GM19240 (cell line): Measurements from ENCODE around the gene MNX1.

Experiments
- DNase-seq: peaks from one replicate; pipeline ENCODE4 v3.0.0; 2011; ENCODE audit warnings: low spot score; ENCODE audit not compliant: insufficient read length

MNX1 gene

DNA sequence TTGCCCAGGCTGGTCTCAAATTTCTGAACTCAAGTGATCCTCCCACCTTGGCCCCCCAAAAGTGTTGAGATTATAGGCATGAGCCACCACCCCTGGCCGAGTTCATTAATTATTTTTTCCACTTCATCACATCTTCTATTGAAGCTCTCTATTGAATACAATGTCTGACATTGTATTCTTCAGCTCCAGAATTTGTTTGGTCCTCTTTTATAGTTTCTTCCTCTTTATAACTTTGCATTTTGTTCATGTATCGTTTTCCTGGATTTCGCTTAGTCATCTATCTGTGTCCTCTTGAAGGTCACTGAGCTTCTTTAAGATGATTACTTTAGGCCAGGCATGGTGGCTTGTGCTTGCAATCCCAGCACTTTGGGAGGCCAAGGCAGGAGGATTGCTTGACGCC is 30.8 kb downstream of the MNX1 start:
- no peak for DNase-seq

DNA sequence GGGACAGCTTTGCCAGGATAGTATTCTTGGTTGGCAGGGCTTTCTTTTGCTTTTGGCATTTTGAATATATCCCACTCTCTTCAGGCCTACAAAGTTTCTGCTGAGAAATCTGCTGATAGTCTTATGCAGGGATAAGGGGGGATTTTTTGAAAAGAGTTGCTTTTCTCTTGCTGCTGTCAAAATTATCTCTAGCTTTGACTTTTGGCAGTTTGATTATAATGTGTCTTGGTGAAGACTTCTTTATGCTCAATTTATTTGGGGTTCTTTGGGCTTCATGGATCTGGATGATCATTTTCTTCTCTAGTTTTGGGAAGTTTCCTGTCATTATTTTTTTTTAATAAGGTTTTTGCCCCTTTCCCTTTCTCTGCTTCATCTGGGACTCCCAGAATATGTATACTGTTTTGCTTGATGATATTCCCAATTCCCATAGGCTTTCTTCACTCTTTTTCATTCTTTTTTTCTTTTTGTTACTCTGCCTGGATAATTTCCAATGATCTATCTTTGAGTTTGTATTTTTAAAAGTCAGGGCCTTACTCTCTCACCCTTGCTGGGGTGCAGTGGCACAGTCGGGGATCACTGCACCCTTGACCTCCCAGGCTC is 31.4 kb downstream of the MNX1 start:
- no peak for DNase-seq

DNA sequence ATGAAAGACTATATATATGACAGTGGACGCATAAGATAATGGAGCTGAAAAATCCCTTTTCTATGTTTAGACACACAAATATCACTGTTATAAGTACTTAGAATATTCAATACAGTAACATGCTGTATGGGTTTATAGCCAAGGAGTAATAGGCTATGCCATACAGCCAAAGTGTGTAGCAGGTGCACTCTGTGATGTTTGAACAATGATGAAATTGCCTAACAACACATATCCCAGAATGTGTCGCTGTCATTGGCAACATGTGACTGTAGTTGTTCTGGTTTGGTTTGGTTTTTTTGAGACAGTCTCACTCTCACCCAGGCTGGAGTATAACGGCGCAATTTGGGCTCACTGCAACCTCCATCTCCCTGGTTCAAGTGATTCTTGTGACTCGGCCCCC is 34.8 kb downstream of the MNX1 start:
- DNase-seq, result no peak

DNA sequence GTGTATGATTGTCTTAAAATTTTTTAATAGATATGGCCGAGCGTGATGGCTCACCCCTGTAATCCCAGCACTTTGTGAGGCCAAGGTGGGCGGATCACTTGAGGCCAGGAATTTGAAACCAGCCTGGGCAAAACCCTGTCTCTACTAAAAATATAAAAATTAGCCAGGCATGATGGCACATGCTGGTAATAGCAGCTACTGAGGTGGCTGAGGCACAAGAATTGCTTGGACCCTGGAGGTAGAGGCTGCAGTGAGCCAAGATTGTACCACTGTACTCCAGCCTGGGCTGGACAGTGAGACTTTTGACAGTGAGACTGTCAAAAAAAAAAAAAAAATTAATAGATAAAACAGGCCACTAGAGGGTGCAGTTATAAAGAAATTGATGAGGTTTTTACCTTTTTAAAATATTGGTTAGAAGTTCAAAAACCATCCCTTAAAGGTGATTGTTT is 40.5 kb downstream of the MNX1 start:
- DNase-seq, result no peak

DNA sequence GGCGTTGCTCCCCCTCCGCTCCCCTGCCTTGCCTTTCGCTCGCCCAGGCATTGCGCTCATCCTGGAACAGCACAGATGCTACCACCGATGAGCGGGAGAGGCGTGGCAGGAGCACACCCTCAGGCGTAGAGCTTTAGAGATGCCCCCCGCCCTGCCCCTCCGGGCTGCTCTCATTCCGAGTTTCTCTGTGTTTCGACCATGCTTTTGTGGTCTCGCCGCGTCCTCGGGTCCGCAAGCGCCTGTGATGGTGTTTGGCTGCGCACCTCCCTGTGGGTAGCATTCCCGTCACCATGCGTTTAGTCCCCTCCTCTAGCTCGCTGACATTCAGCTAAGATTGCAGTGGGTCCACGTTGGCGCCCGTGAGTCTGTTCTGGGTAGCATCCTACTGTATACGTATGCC is 42.3 kb downstream of the MNX1 start:
- DNase-seq, result no peak

DNA sequence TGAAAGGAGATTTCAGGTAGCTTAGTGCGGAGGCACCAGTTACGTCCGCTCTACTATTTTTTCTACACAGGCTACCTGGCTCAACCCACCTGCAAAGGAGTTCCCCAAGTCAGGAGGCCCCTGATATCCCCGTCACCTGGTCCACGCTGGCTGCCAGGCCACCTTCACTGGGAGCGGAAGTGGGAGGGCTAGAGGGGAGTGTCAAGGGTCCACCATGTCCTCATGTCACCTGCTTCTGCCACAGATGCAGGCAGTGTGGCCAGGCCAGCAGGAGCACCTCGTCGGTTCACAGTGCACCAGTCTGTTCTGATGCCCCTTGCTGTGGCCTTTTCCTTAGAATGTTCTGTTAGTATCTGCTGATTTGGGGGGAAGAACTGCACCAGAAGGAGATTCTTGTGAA is 44.1 kb downstream of the MNX1 start:
- no peak for DNase-seq

DNA sequence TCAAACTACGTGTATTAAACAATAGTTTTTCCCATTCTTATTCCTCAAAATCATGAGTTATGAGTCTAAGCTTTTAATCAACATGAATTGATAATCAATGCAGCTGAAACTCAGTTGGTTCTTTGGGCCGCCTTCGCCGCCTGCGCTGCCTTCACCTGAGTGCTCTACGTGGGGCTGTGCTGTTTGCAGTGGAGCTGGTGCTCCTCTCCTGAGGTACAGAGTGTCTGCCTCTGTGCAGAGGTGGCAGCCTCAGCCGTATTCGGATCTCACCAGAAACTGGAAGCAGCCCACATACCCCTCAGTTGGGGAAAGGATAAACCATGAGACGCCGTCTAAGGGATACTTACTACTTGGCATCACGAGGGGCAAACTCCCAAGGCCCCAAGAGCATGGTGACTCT is 45.5 kb downstream of the MNX1 start:
- DNase-seq, result no peak

DNA sequence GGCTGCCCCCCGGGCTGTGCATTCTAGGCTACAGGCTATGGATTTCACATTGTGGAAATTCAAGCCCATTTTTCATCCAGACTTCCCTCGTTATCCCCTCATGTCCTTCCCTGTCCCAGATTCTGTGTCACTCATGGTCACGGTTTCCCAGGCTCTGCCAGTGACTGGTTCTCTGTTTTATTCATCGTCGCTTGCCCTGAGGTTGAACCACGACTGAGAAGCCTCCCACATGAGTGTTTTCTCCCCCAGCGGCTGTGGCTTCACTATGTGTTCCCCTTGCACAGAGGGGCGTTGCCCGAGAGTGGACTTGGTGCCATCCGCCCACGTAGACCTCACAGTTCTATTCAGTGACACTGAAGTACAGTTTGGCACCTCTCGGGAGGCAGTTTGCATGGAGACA is 47.0 kb downstream of the MNX1 start:
- DNase-seq, result no peak

DNA sequence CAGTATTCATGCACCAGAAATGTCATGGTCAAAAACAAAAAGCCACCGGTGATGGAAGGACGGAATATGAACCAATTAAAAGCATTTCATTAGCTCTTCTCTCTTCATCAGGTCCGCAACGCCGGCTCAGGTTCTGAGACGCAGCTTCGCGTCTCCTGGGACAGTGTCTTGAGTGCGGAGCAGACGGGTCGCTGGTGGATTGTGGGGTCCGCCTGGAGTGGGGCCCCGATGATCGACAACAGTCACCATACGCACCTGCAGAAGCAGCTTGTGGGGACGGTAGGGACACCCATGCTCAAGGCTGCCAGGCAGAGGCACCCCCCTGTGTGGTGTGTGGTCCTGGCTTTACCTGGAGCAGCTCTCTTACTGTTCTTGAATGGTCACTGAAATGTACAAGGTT is 47.6 kb downstream of the MNX1 start:
- no peak for DNase-seq

DNA sequence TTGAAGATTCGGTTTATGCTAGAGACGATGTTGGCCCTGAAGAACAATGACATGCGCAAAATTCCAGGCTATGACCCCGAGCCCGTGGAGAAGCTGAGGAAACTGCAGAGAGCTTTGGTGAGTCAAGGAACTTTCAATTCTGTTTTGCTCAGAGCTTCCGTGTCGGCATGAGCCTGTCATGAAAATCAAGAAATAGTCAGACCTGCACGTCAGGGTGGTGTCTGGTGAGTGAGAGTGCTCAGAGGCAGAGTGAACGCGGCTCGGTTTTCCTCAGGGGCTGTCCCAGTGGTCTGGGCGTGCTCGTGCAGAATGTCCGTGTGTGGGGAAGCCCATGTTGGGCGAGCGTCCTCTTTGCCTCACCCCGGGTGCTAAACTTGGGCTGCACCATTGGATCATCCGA is 48.3 kb downstream of the MNX1 start:
- no peak for DNase-seq

DNA sequence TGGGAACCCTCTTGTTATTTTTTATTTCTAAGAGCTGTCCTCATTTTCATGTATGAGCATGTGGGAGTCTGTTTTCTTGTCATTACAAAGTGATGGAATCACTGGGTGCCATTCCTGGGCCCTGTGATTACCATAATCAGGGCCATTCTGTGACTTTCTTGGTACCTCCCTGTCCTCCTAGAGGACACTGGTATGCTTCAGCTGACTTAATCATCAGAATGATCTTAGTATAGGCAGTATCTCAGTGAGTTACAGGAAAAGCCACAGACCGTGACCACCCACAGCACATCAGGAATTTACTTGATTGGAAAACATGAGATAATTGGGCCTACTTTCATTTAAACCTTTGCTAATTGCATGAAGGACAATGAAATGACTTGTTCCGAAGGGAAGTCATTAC is 53.7 kb downstream of the MNX1 start:
- DNase-seq, result no peak

DNA sequence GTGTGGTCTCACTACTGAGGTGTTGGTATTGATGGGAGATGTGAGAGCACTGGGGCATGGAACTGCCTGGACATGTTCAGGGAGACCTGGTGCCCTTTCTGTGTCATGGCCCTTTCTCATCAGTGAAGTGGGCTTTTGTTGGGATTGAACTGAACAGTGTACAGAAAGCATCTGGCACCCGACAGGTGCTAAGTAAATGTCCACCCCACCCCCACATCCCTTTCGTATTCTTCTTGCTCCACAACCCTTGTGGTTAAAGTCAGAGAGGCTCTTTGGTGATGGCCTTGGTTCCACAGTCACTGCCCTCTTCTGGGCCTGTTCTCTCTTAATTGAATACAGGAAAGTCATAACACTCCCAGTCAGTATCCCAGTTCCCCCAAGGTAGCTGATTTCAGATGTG is 55.5 kb downstream of the MNX1 start:
- DNase-seq, result no peak
